HCT116 (cell line): ENCODE data around the gene VSIG10. TPM values are rescaled to one million over a fixed set of nuclear protein-coding genes. Genes with fewer than 3 reads are reported as not detected.

Source experiments
- ATAC-seq: fragments of 200-7000 bp; cut with Tn5 transposase; 2 replicates; pipeline ENCODE4 v1.9.1; 2020; ENCODE audit warnings: mild to moderate bottlenecking, moderate library complexity
- BruUV-seq: library from RNA; stranded (reverse); fragments of 400-500 nt; replicated peaks from 2 replicates; lab custom pipeline; 2021; lab: Mats Ljungman, UMichigan
- CTCF ChIA-PET: fragments of 300-600 bp; sonication (Branson Sonifier 250); formaldehyde crosslinking; loops from one replicate; lab custom pipeline; 2021; ENCODE audit warnings: antibody characterized with exemption; lab: Charles Lee
- POLR2A ChIA-PET: fragments of 300-600, 350-600 bp; sonication (Branson Sonifier 250); formaldehyde crosslinking; loops from one replicate; lab custom pipeline; 2021; ENCODE audit warnings: antibody characterized with exemption; lab: Charles Lee
- RAD21 ChIA-PET, 2 experiments: fragments of 300-600 bp; sonication (Branson Sonifier 250); formaldehyde crosslinking; loops; one replicate each; lab custom pipeline; 2023; ENCODE audit warnings: low total read pairs in 2 of 2; ENCODE audit not compliant: uncharacterized antibody in 2 of 2, unreplicated experiment in 2 of 2, low non-redundant PET in 1 of 2; lab: Charles Lee
- DNase-seq: peaks from one replicate; pipeline ENCODE4 v3.0.0-alpha.2; 2010; ENCODE audit warnings: low read depth, low spot score
- H2AFZ ChIP-seq: fragments of 200-600 bp; shearing (Covaris generic), sonication (generic); 2 replicates; pipeline ENCODE4 v1.6.1; 2017; ENCODE audit warnings: low read depth, mixed run types, mixed read lengths, antibody characterized with exemption, low read length; ENCODE audit not compliant: poor library complexity, severe bottlenecking
- H3K27ac ChIP-seq: 2 replicates; pipeline ENCODE4 v1.5.1; 2012; ENCODE audit warnings: low read depth, low read length
- H3K27me3 ChIP-seq: fragments of 200-600 bp; sonication (generic); 2 replicates; pipeline ENCODE4 v1.6.1; 2016; ENCODE audit warnings: mixed run types, low read length, mixed read lengths; ENCODE audit not compliant: insufficient read depth
- H3K36me3 ChIP-seq, 2 experiments: fragments of 200-500 bp in 1 of 2; fragments of 200-600 bp in 1 of 2; sonication (Bioruptor generic) in 1 of 2; sonication (generic) in 1 of 2; 2 replicates each; pipeline versions ENCODE4 v1.5.1 to v1.6.1; 2014 to 2016; ENCODE audit warnings: low read length in 2 of 2, inconsistent platforms in 1 of 2, mixed read lengths in 1 of 2, mixed run types in 1 of 2; ENCODE audit not compliant: insufficient read depth in 2 of 2, control insufficient read depth in 1 of 2
- H3K4me1 ChIP-seq, 2 experiments: fragments of 200-600 bp in 1 of 2; sonication (generic) in 1 of 2; 2 replicates each; pipeline versions ENCODE4 v1.5.1 to v1.6.1; 2012 to 2017; ENCODE audit warnings: low read length in 2 of 2, inconsistent platforms in 1 of 2, mild to moderate bottlenecking in 1 of 2, mixed read lengths in 1 of 2, mixed run types in 1 of 2, moderate library complexity in 1 of 2; ENCODE audit not compliant: insufficient read depth in 2 of 2, control insufficient read depth in 1 of 2
- H3K4me2 ChIP-seq: fragments of 200-600 bp; sonication (generic); 2 replicates; pipeline ENCODE4 v1.6.1; 2017; ENCODE audit warnings: mixed run types, low read length, mixed read lengths
- H3K4me3 ChIP-seq, 2 experiments: fragments of 200-600 bp in 1 of 2; sonication (generic) in 1 of 2; replicated peaks in 1 of 2; 2 replicates each; pipeline ENCODE4 v1.5.1; 2011 to 2016; ENCODE audit warnings: low read length in 2 of 2, control low read depth in 1 of 2, low read depth in 1 of 2, mild to moderate bottlenecking in 1 of 2, mixed read lengths in 1 of 2, mixed run types in 1 of 2
- H3K79me2 ChIP-seq: fragments of 200-600 bp; sonication (generic); 2 replicates; pipeline ENCODE4 v1.6.1; 2017; ENCODE audit warnings: mild to moderate bottlenecking, mixed run types, low read length, moderate library complexity, mixed read lengths; ENCODE audit not compliant: insufficient read depth
- H3K9ac ChIP-seq: fragments of 200-600 bp; sonication (generic); 2 replicates; pipeline ENCODE4 v1.6.1; 2016; ENCODE audit warnings: low read length, mixed read lengths
- H3K9me2 ChIP-seq: fragments of 200-600 bp; sonication (generic), shearing (Covaris generic); 2 replicates; pipeline ENCODE4 v1.6.1; 2017; ENCODE audit warnings: mixed run types, mild to moderate bottlenecking, moderate library complexity; ENCODE audit not compliant: insufficient read depth
- H3K9me3 ChIP-seq, 2 experiments: fragments of 200-500 bp in 1 of 2; fragments of 200-600 bp in 1 of 2; sonication (Bioruptor generic) in 1 of 2; sonication (generic) in 1 of 2; 2 replicates each; pipeline ENCODE4 v1.6.1; 2014 to 2017; ENCODE audit warnings: low read length in 2 of 2, mixed read lengths in 2 of 2, inconsistent platforms in 1 of 2, low read depth in 1 of 2, mild to moderate bottlenecking in 1 of 2, mixed run types in 1 of 2, moderate library complexity in 1 of 2; ENCODE audit not compliant: control insufficient read depth in 1 of 2, insufficient read depth in 1 of 2
- H4K20me1 ChIP-seq: fragments of 200-600 bp; sonication (generic), shearing (Covaris generic); 2 replicates; pipeline ENCODE4 v1.6.1; 2017; ENCODE audit warnings: mixed run types, mild to moderate bottlenecking, moderate library complexity; ENCODE audit not compliant: insufficient read depth
- ATF3 ChIP-seq: IDR thresholded peaks from 2 replicates; pipeline ENCODE4 v1.6.1; 2012
- EGR1 ChIP-seq: IDR thresholded peaks from 2 replicates; pipeline ENCODE4 v1.6.1; 2012; ENCODE audit warnings: low read depth
- ELF1 ChIP-seq: IDR thresholded peaks from 2 replicates; pipeline ENCODE4 v1.6.1; 2012; ENCODE audit warnings: low read depth, borderline replicate concordance
- FOSL1 ChIP-seq: IDR thresholded peaks from 2 replicates; pipeline ENCODE4 v1.6.1; 2012; ENCODE audit warnings: low read depth
- JUND ChIP-seq: IDR thresholded peaks from 2 replicates; pipeline ENCODE4 v1.6.1; 2012
- SP1 ChIP-seq: IDR thresholded peaks from 2 replicates; pipeline ENCODE4 v1.6.1; 2012; ENCODE audit warnings: low read depth
- SRF ChIP-seq: IDR thresholded peaks from 2 replicates; pipeline ENCODE4 v1.6.1; 2012; ENCODE audit warnings: low read depth
- YY1 ChIP-seq: IDR thresholded peaks from 2 replicates; pipeline ENCODE4 v1.6.1; 2011; ENCODE audit warnings: low read length, low read depth, moderate library complexity, mild to moderate bottlenecking; ENCODE audit not compliant: insufficient replicate concordance; ENCODE audit errors: extremely low read depth
- ZBTB33 ChIP-seq: IDR thresholded peaks from 2 replicates; pipeline ENCODE4 v1.6.1; 2011; ENCODE audit warnings: mild to moderate bottlenecking, low read length, moderate library complexity; ENCODE audit not compliant: insufficient replicate concordance; ENCODE audit errors: extremely low read depth
- ZFX ChIP-seq: fragments of 450-650 bp; IDR thresholded peaks from 2 replicates; pipeline ENCODE4 v1.6.1; 2017
- intact Hi-C: fragments of 100-400 bp; cut with micrococcal nuclease; formaldehyde crosslinking; loops from 2 replicates; pipeline ENCODE4 v1.10.0; 2022
- total RNA-seq: library from RNA; stranded (reverse); gene quantifications from one replicate; pipeline ENCODE4 v1.2.1, GENCODE V29; 2021; ENCODE audit not compliant: unreplicated experiment
- TF ChIP-seq, protein P1 (sequence below), 3 experiments: fragments of 200-600 bp in 1 of 3; sonication (generic) in 1 of 3; IDR thresholded peaks in 2 of 3; conservative IDR thresholded peaks in 1 of 3; 2 replicates each; pipeline ENCODE4 v1.5.1; 2012 to 2017; ENCODE audit warnings: low read depth in 2 of 3, low read length in 2 of 3, antibody characterized with exemption in 1 of 3, borderline replicate concordance in 1 of 3, control low read depth in 1 of 3, mild to moderate bottlenecking in 1 of 3, mixed read lengths in 1 of 3, mixed run types in 1 of 3, moderate library complexity in 1 of 3; ENCODE audit not compliant: insufficient read depth in 1 of 3
- TF ChIP-seq, protein P2 (sequence below): IDR thresholded peaks from 2 replicates; pipeline ENCODE4 v1.6.1; 2012
- TF ChIP-seq, protein P3 (sequence below): IDR thresholded peaks from 2 replicates; pipeline ENCODE4 v1.6.1; 2012; ENCODE audit warnings: low read depth

Gene VSIG10
- total RNA-seq, 1 experiment from 2014 or later, result 42.6 TPM

DNA sequence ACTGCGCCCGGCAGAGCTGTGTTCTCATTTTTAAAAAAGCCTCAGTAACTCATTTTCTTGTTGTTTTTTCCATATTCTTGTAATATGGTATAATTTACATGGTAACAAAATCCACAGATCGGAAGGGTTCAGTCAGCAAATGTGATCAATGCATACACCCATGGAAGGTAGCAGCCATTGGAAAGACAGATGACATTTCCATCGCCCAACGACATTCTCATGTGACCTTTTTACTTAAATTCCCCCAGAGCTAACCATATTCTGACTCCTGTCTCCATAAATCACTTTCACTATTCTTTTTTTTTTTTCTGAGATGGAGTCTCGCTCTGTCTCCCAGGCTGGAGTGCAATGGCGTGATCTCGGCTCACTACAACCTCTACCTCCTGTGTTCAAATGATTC, 37.0 kb upstream of the VSIG10 start:
- intact Hi-C loops, result no loop called here
- TF ChIP-seq, protein P1, sequence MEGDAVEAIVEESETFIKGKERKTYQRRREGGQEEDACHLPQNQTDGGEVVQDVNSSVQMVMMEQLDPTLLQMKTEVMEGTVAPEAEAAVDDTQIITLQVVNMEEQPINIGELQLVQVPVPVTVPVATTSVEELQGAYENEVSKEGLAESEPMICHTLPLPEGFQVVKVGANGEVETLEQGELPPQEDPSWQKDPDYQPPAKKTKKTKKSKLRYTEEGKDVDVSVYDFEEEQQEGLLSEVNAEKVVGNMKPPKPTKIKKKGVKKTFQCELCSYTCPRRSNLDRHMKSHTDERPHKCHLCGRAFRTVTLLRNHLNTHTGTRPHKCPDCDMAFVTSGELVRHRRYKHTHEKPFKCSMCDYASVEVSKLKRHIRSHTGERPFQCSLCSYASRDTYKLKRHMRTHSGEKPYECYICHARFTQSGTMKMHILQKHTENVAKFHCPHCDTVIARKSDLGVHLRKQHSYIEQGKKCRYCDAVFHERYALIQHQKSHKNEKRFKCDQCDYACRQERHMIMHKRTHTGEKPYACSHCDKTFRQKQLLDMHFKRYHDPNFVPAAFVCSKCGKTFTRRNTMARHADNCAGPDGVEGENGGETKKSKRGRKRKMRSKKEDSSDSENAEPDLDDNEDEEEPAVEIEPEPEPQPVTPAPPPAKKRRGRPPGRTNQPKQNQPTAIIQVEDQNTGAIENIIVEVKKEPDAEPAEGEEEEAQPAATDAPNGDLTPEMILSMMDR (IDR thresholded peaks at IDR 0.05 in 2 of 3, conservative IDR thresholded peaks at IDR 0.05 in 1 of 3; ENCODE audit: borderline replicate concordance in 1 of 3, insufficient read depth in 1 of 3, low read depth in 2 of 3, low read length in 2 of 3), result no peak
- TF ChIP-seq JUND, result no peak
- TF ChIP-seq, protein P2, sequence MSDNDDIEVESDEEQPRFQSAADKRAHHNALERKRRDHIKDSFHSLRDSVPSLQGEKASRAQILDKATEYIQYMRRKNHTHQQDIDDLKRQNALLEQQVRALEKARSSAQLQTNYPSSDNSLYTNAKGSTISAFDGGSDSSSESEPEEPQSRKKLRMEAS, result no peak
- TF ChIP-seq, protein P3, sequence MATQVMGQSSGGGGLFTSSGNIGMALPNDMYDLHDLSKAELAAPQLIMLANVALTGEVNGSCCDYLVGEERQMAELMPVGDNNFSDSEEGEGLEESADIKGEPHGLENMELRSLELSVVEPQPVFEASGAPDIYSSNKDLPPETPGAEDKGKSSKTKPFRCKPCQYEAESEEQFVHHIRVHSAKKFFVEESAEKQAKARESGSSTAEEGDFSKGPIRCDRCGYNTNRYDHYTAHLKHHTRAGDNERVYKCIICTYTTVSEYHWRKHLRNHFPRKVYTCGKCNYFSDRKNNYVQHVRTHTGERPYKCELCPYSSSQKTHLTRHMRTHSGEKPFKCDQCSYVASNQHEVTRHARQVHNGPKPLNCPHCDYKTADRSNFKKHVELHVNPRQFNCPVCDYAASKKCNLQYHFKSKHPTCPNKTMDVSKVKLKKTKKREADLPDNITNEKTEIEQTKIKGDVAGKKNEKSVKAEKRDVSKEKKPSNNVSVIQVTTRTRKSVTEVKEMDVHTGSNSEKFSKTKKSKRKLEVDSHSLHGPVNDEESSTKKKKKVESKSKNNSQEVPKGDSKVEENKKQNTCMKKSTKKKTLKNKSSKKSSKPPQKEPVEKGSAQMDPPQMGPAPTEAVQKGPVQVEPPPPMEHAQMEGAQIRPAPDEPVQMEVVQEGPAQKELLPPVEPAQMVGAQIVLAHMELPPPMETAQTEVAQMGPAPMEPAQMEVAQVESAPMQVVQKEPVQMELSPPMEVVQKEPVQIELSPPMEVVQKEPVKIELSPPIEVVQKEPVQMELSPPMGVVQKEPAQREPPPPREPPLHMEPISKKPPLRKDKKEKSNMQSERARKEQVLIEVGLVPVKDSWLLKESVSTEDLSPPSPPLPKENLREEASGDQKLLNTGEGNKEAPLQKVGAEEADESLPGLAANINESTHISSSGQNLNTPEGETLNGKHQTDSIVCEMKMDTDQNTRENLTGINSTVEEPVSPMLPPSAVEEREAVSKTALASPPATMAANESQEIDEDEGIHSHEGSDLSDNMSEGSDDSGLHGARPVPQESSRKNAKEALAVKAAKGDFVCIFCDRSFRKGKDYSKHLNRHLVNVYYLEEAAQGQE, result no peak
- TF ChIP-seq ELF1, result no peak
- TF ChIP-seq ZBTB33, result no peak
- no peak for TF ChIP-seq SP1
- no peak for TF ChIP-seq SRF
- no peak for TF ChIP-seq ATF3
- no peak for TF ChIP-seq YY1
- no peak for TF ChIP-seq ZFX
- TF ChIP-seq EGR1, result no peak
- TF ChIP-seq FOSL1, result no peak

More for the DNA sequence above, 37.0 kb upstream of the VSIG10 start:
- POLR2A ChIA-PET, result no interaction called here
- Histone ChIP-seq H3K4me1 (peaks cover 2 to 8% of the 10 kb centered on the region in 2 experiments; a peak in 2 of 4 replicates), H3K4me2 (no peak overlapping the region), H3K36me3 (peaks cover 29 to 44% of the 10 kb centered on the region in 2 experiments), H3K27me3 (no peaks in the 10 kb centered on the region), H4K20me1 (no peaks in the 10 kb centered on the region), H3K9me3 (no peaks in the 10 kb centered on the region), H3K9me2 (no peaks in the 10 kb centered on the region), H2AFZ (no peak overlapping the region), H3K4me3 (no peak overlapping the region), H3K27ac (no peak overlapping the region), H3K79me2 (peaks cover 45% of the 10 kb centered on the region), H3K9ac (no peak overlapping the region)
- DNase-seq (no peak), ATAC-seq (no peak)
- BruUV-seq, result no TSS peak
- RAD21 ChIA-PET, result no interaction called here
- CTCF ChIA-PET, result no interaction called here
